GM18517 (cell line): ENCODE results near the gene AFMID.
"Not testable (repeated sequence)": the region's sequence is repeated elsewhere in the genome, so short reads cannot be mapped to it uniquely, and the experiment has no call there.

Source experiments
- ATAC-seq: cut with Tn5 transposase; IDR thresholded peaks from one replicate; pipeline ENCODE4 v1.9.1; 2021; ENCODE audit warnings: mild to moderate bottlenecking, moderate library complexity; ENCODE audit not compliant: unreplicated experiment

AFMID gene

GRCh38 chr17:78151514-78152008, 35.6 kb upstream of the AFMID start:
- ATAC-seq, result no peak

DNA sequence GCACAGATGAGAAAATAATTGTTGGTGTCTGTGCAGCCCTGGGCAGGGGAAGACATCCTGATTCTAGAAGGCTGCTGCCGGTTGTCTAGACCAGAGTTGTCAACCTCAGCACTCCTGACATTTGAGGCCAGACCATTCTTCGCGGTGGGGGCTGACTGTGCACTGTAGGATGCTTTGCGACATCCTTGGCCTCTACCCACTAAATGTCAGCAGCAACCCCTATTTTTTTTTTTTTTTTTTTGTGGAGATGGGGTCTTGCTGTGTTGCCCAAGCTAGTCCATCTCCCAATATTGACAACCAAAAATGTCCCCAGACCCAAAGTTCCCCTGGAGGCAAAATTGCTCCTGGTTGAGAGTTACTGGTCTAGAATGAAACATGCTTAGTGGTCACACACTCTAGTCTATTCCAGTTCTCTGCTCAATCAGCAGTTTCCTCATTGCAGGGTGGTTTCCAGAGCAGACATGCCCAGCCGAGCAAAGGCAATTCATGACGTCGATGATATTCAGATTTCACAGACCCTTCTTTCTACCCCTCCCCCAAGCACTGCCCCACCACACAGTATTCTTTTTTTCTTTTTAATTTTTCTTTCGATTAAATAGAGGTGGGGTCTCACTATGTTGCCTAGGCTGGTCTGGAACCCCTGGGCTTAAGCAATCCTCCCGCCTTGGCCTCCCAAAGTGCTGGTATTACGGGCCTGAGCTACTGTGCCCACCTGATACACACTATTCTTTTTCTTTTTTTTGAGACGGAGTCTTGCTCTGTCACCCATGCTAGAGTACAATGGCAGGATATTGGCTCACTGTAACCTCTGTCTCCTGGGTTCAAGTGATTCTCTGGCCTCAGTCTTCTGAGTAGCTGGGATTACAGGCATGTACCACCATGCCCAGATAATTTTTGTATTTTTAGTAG, 32.0 kb upstream of the AFMID start:
- ATAC-seq, result peak; percentile 45

DNA sequence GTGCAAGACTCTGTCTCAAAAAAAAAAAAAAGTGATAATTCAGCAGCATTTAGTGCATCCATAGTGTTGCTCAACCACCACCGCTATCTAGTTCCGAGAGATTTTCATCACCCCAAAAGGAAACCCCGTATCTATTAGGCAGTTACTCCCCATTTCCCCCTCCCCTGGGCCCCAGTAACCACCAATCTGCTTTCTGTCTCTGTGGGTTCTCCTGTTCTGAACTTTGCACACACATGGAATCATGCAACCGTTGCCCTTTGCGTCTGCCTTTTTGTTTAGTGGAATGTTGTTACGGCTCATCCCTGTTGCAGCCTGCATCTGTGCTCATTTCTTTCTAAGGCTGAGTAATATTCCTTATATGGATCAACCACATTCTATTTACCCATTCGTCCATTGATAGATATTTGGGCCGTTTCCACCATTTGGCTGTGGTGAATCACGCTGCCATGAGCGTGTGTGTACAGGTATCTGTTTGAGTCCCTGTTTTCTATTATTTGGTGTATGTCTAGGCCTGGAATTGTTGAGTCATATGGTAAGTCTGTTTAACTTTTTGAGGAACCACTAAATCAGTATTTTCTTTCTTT, 27.5 kb upstream of the AFMID start:
- no peak for ATAC-seq

- ATAC-seq, result no peak
Measured at GRCh38 chr17:78163881-78164747, 23.0 kb upstream of the AFMID start.

GRCh38 chr17:78164748-78165607, 22.2 kb upstream of the AFMID start:
- ATAC-seq, result no peak

DNA sequence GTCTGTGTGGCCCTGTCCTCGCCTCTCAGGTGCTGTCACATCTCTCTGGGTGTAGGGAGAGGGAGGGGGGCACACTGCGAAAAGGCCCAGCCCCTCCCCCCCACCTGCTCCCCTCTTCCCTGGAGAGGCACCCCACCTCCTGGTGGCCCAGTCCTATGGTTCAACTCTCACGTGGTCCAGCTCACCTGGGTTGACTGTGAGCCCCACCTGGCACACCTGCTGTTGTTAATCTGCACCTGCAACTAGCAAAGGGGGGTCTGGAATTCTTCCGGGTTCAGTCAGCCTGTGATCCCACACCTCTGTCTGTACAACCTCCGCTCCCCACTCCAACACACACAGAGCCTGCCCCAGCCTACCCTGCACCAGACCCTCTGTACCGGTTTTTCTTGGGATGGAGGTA, 20.7 kb upstream of the AFMID start:
- no peak for ATAC-seq

GRCh38 chr17:78168242-78168902, 18.8 kb upstream of the AFMID start, which contains the start of gene SYNGR2:
Gene SYNGR2, plus strand, starts transcription at chr17:78168581. Its CDS starts 36 bp downstream, at chr17:78168617.
- no peak for ATAC-seq

GRCh38 chr17:78168903-78169793, 18.0 kb upstream of the AFMID start:
- ATAC-seq, result no peak

DNA sequence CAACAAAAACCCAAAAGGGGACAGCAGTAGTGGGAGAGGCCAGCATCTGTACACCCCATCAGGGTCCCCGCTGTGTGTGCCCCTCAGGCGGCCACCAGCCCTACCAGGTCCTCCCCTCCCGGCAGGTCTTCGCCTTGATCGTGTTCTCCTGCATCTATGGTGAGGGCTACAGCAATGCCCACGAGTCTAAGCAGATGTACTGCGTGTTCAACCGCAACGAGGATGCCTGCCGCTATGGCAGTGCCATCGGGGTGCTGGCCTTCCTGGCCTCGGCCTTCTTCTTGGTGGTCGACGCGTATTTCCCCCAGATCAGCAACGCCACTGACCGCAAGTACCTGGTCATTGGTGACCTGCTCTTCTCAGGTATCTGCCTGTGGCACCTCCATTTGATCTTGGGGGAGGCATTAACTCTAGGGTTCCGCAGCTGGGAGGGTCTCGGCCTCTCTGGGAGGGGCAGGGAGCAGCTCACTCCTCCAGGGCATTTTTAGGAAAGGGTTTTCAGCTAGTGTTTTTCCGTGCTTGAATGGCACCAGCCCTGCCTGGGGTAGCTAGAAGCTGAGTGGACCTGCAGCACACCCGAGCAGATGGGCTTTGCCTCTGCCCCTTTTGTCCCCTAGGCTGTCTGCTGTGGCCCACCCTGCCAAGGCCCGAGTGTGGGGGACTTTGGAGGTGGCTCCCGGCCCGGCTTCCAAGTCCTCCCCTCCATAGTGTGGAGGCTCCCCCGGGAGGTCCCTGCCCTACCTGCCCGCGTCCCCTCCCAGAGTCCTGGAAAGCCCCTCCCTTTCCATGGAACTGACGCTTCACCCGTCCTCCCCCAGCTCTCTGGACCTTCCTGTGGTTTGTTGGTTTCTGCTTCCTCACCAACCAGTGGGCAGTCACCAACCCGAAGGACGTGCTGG, 16.2 kb upstream of the AFMID start:
- ATAC-seq, result no peak

GRCh38 chr17:78171591-78172248, 15.4 kb upstream of the AFMID start:
- not testable (repeated sequence) for ATAC-seq

DNA sequence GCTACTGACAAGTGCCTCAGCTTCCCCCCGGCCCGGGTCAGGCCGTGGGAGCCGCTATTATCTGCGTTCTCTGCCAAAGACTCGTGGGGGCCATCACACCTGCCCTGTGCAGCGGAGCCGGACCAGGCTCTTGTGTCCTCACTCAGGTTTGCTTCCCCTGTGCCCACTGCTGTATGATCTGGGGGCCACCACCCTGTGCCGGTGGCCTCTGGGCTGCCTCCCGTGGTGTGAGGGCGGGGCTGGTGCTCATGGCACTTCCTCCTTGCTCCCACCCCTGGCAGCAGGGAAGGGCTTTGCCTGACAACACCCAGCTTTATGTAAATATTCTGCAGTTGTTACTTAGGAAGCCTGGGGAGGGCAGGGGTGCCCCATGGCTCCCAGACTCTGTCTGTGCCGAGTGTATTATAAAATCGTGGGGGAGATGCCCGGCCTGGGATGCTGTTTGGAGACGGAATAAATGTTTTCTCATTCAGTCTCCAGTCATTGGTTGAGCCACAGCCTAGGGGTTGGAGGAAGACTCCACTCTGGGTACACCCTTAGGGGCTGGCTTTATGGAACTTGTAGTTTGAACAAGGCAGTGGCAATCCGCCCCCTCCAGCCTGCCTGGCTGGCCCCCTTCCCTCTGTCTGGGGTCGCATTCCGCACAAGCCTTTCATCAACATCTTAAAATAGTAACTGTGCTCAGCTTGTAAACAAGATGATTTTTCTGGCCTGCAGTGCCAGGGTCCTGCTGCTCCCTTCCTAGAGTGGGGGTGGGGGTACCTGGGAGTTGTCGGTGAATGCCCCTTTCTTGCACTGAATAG, 14.7 kb upstream of the AFMID start:
- ATAC-seq, result no peak

- ATAC-seq, result no peak
Measured at GRCh38 chr17:78173097-78173715, 14.0 kb upstream of the AFMID start.

DNA sequence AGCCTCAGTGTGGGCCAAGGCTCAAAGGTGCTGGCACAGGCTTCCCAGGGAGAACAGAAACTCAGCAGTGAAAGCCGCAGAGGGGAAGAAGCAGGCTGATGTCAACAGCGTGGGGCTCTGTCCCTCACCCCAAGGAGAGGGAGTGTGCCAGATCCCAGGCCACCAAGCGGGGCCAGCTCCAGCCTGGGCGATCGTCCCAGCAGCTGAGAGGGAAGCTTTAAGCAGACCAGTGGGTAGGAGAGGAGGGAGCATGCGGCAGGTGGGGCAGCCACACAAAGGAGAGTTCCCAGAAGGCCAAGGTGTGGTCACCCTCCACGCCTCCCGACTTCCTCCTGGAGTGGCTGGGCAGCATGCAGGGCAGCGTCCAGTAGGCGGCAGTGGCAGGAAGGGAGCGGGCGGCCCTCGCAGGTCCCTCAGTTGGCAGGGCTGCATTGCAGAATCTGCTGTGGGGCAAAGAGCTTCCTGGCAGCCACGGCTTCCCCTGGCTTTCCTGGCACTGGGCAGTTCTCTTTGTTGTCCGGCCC, 12.8 kb upstream of the AFMID start:
- no peak for ATAC-seq

GRCh38 chr17:78174870-78175642, 12.1 kb upstream of the AFMID start:
- ATAC-seq, result no peak

DNA sequence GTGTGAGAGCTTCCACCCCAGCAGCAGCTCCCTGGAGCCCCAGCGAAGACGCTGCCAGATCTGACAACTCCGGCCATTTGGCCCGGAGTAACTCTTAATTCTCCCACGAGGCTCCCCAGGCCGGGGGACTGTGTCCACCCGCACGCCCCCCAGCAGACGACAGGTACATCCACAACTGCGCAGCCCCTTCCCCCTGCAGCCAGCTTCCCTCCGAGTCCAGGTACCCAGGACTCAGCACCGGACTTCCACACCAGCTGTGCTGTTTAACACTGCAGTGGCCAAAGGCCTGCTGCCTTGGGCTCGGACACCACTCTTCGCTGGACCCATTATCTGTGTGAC, 11.6 kb upstream of the AFMID start:
- ATAC-seq, result no peak
